ENCODE results near the gene PRKACG. TPM values are rescaled to one million over a fixed set of nuclear protein-coding genes. Genes with fewer than 3 reads are reported as not detected.
A peak's percentile ranks its signal among the peaks of the same experiment; 100 is the strongest.
"Not testable (repeated sequence)": the region's sequence is repeated elsewhere in the genome, so short reads cannot be mapped to it uniquely, and the experiment has no call there.

Gene PRKACG
- total and polyA plus RNA-seq, 4 donors = not detected

DNA sequence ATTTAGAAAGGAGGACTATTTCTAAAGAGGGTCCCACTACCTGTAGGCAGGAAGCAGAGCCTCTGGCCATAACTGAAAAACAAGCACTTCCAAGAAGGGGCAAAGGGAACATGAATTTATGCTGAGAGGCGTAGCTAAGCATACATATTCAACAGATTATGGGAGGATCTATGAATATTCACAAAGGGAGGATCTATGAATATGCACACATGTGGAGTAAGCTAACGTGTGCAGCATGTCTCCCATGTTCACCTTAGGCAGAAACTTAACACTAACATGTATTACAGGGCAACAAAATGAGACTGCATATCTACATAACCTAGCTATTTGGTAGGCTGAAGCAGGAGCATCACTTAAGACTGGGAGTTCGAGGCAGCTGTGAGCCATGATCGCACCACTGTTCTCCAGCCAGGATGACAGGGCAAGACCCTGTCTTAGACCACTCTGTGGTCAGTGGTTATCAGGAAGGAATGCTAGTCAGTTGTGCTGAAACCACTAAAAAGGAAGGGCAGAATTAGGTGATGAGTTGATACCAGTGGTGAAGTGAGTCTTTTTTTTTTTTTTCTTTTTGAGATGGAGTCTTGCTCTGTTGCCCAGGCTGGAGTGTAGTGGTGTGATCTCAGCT is 42.4 kb upstream of the PRKACG start:
- ATAC-seq (ENCODE audit: insufficient read depth, low FRiP score) = no peak

DNA sequence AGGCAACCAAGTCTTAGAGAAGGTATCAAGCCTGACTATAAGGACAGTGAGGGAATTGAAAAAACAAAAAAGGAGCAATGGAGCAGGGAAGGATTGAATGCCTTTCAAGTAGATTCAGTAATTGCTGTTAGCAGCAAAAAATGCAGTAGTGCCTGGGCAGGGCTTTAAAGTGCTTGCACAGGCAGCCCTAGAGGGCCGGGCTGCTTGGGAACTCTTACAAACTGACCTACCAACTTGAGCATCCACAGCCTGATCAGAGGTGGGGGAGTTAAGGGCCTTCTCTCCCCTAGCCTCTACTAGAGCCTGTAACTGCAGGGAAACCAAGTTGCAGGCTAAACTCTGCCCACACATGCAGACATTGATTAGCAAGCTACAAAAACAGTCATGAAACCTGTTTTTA is 41.1 kb upstream of the PRKACG start:
- Histone ChIP-seq H3K4me3 (no peak overlapping the region), H3K4me1 (ENCODE audit: control insufficient read depth in 5 of 5, insufficient read depth in 5 of 5, low read length in 5 of 5) (peaks cover 0 to 12% (median 5%) of the 10 kb centered on the region in 5 donors), H3K36me3 (ENCODE audit: control insufficient read depth in 4 of 4, insufficient read depth in 4 of 4, low read length in 4 of 4) (peaks cover 2 to 14% (median 6%) of the 10 kb centered on the region in 4 donors), H3K9me3 (ENCODE audit: control insufficient read depth in 4 of 4, insufficient read depth in 3 of 4, low read length in 3 of 4) (no peaks in the 10 kb centered on the region), H3K27ac (ENCODE audit: low read depth in 1 of 2, low read length in 1 of 2) (peak overlapping the region in 1 of 2 donors; percentile 77), H3K9ac (ENCODE audit: insufficient read depth in 1 of 2, low read length in 2 of 2) (no peak overlapping the region), H3K27me3 (ENCODE audit: control insufficient read depth in 3 of 3, insufficient read depth in 3 of 3, low read length in 2 of 3) (no peaks in the 10 kb centered on the region)
- peak; percentile 49 to 73 (median 70) for DNase-seq
- 67 to 71% methylated on average over 1 of the region's 1 CpG for WGBS, 2 donors
- TF ChIP-seq, protein P1, sequence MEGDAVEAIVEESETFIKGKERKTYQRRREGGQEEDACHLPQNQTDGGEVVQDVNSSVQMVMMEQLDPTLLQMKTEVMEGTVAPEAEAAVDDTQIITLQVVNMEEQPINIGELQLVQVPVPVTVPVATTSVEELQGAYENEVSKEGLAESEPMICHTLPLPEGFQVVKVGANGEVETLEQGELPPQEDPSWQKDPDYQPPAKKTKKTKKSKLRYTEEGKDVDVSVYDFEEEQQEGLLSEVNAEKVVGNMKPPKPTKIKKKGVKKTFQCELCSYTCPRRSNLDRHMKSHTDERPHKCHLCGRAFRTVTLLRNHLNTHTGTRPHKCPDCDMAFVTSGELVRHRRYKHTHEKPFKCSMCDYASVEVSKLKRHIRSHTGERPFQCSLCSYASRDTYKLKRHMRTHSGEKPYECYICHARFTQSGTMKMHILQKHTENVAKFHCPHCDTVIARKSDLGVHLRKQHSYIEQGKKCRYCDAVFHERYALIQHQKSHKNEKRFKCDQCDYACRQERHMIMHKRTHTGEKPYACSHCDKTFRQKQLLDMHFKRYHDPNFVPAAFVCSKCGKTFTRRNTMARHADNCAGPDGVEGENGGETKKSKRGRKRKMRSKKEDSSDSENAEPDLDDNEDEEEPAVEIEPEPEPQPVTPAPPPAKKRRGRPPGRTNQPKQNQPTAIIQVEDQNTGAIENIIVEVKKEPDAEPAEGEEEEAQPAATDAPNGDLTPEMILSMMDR (IDR thresholded peaks at IDR 0.05; ENCODE audit: control extremely low read depth, extremely low read depth) = no peak
- ATAC-seq (ENCODE audit: insufficient read depth, low FRiP score) = peak; percentile 79

More for the DNA sequence above, 42.4 kb upstream of the PRKACG start:
- DNase-seq = no peak
- H3K4me1 ChIP-seq (ENCODE audit: control insufficient read depth in 5 of 5, insufficient read depth in 5 of 5, low read length in 5 of 5) = peaks cover 0 to 17% (median 5%) of the 10 kb centered on the region in 5 donors
- TF ChIP-seq, protein P1 (IDR thresholded peaks at IDR 0.05; ENCODE audit: control extremely low read depth, extremely low read depth) = no peak
- H3K4me3 ChIP-seq = no peak overlapping the region
- peaks cover 2 to 14% (median 6%) of the 10 kb centered on the region in 4 donors for H3K36me3 ChIP-seq (ENCODE audit: control insufficient read depth in 4 of 4, insufficient read depth in 4 of 4, low read length in 4 of 4)
- no peak overlapping the region for H3K9ac ChIP-seq (ENCODE audit: insufficient read depth in 1 of 2, low read length in 2 of 2)
- H3K9me3 ChIP-seq (ENCODE audit: control insufficient read depth in 4 of 4, insufficient read depth in 3 of 4, low read length in 3 of 4) = no peaks in the 10 kb centered on the region
- peak overlapping the region in 1 of 2 donors; percentile 47 for H3K27ac ChIP-seq (ENCODE audit: low read depth in 1 of 2, low read length in 1 of 2)
- no peaks in the 10 kb centered on the region for H3K27me3 ChIP-seq (ENCODE audit: control insufficient read depth in 3 of 3, insufficient read depth in 3 of 3, low read length in 2 of 3)
- 90 to 92% methylated on average over 4 of the region's 4 CpGs for WGBS, 2 donors

DNA sequence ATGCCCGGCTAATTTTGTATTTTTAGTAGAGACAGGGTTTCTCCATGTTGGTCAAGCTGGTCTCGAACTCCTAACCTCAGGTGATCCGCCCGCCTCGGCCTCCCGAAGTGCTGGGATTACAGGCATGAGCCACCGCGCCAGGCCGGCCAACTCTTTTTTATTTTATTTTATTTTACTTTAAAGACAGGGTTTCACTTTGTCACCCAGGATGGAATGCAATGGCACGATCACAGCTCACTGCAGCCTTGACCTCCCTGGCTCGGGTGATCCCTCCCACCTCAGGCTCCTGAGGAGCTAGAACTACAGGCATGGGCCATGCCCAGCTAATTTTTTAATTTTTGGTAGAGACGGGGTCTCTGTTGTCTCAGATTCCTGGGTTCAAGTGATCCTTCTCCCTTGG is 37.0 kb upstream of the PRKACG start:
- 88 to 95% methylated on average over 12 of the region's 12 CpGs for WGBS, 2 donors
- DNase-seq; H3K9ac ChIP-seq (ENCODE audit: insufficient read depth in 1 of 2, low read length in 2 of 2); H3K4me1 ChIP-seq (ENCODE audit: control insufficient read depth in 5 of 5, insufficient read depth in 5 of 5, low read length in 5 of 5); H3K9me3 ChIP-seq (ENCODE audit: control insufficient read depth in 4 of 4, insufficient read depth in 3 of 4, low read length in 3 of 4); H3K4me3 ChIP-seq; H3K27me3 ChIP-seq (ENCODE audit: control insufficient read depth in 3 of 3, insufficient read depth in 3 of 3, low read length in 2 of 3); H3K27ac ChIP-seq (ENCODE audit: low read depth in 1 of 2, low read length in 1 of 2); ATAC-seq (ENCODE audit: insufficient read depth, low FRiP score): not testable (repeated sequence)
- peaks cover 10 to 20% (median 16%) of the 10 kb centered on the region in 4 donors for H3K36me3 ChIP-seq (ENCODE audit: control insufficient read depth in 4 of 4, insufficient read depth in 4 of 4, low read length in 4 of 4)

DNA sequence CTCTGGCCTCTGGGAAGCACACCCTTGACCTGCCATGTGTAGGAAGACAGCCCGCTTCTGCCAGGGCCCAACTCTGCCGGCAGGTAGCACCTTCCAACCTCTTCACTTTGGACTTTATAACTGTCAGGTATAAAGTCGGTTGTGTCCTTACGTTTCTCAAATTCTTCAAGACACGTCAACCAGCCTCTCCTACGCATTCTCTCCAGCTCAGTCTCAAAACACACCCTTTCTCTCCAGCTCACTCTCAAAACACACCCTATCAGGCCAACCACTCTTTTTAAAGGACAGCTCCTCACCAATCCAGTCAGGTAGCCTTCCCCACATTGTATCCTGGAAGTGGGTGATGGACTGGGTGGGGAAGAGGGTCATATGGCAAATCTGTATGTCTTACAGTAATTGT is 35.2 kb upstream of the PRKACG start:
- 81 to 85% methylated on average over 6 of the region's 6 CpGs for WGBS, 2 donors
- Histone ChIP-seq H3K9ac (ENCODE audit: insufficient read depth in 1 of 2, low read length in 2 of 2) (no peak overlapping the region), H3K27ac (ENCODE audit: low read depth in 1 of 2, low read length in 1 of 2) (no peak overlapping the region), H3K27me3 (ENCODE audit: control insufficient read depth in 3 of 3, insufficient read depth in 3 of 3, low read length in 2 of 3) (no peaks in the 10 kb centered on the region), H3K4me3 (no peak overlapping the region), H3K36me3 (ENCODE audit: control insufficient read depth in 4 of 4, insufficient read depth in 4 of 4, low read length in 4 of 4) (peaks cover 6 to 20% (median 15%) of the 10 kb centered on the region in 4 donors), H3K9me3 (ENCODE audit: control insufficient read depth in 4 of 4, insufficient read depth in 3 of 4, low read length in 3 of 4) (no peaks in the 10 kb centered on the region), H3K4me1 (ENCODE audit: control insufficient read depth in 5 of 5, insufficient read depth in 5 of 5, low read length in 5 of 5) (peaks cover 5 to 12% (median 8%) of the 10 kb centered on the region in 5 donors)
- DNase-seq (no peak), ATAC-seq (ENCODE audit: insufficient read depth, low FRiP score) (no peak)
- TF ChIP-seq, protein P1 (IDR thresholded peaks at IDR 0.05; ENCODE audit: control extremely low read depth, extremely low read depth) = no peak
